GM12878 (cell line): Measurements from ENCODE around the gene CSMD2. TPM values are rescaled to one million over a fixed set of nuclear protein-coding genes. Genes with fewer than 3 reads are reported as not detected.

Experiments
- ATAC-seq: fragments of 200-7000 bp; cut with Tn5 transposase; 3 replicates; pipeline ENCODE4 v1.9.1; 2020; ENCODE audit warnings: mild to moderate bottlenecking, moderate library complexity
- BruUV-seq: library from RNA; stranded (reverse); fragments of 400-500 nt; replicated peaks from 2 replicates; lab custom pipeline; 2021; lab: Mats Ljungman, UMichigan
- CTCF ChIA-PET: fragments of 300-600 bp; sonication (Branson Sonifier 250); formaldehyde crosslinking; extraction: SDS; loops from one replicate; lab custom pipeline; 2021; ENCODE audit warnings: inconsistent platforms; lab: Yijun Ruan, JAX
- POLR2A ChIA-PET: fragments of 350-600 bp; formaldehyde crosslinking; extraction: SDS; loops from one replicate; lab custom pipeline; 2021; ENCODE audit warnings: inconsistent platforms; lab: Charles Lee
- RAD21 ChIA-PET: fragments of 300-600 bp; sonication (Branson Sonifier 250); formaldehyde crosslinking; loops from one replicate; lab custom pipeline; 2023; ENCODE audit warnings: antibody characterized with exemption; ENCODE audit not compliant: unreplicated experiment; lab: Charles Lee
- SMC1A ChIA-PET: fragments of 300-600 bp; sonication (Branson Sonifier 250); formaldehyde crosslinking; loops from one replicate; lab custom pipeline; 2023; ENCODE audit not compliant: unreplicated experiment, uncharacterized antibody; lab: Charles Lee
- DNase-seq: peaks from one replicate; pipeline ENCODE4 v3.0.0-alpha.2; 2011; ENCODE audit warnings: low read depth, low spot score
- FAIRE-seq: peaks from 3 replicates; lab custom pipeline; 2011; peaks lifted over from hg19 to GRCh38; lab: Jason Lieb, UNC
- H2AFZ ChIP-seq: 2 replicates; pipeline ENCODE4 v1.6.0; 2011; ENCODE audit warnings: low read depth, low read length, control low read depth; ENCODE audit not compliant: control insufficient read depth
- H3K27ac ChIP-seq: 2 replicates; pipeline ENCODE4 v1.5.1; 2011; ENCODE audit warnings: control low read depth; ENCODE audit not compliant: control insufficient read depth, insufficient read depth
- H3K27me3 ChIP-seq, 2 experiments: replicated peaks in 1 of 2; 2 replicates each; pipeline versions ENCODE4 v1.6.0 to v1.6.1; 2011; ENCODE audit warnings: low read length in 1 of 2; ENCODE audit not compliant: control insufficient read depth in 2 of 2, insufficient read depth in 2 of 2
- H3K36me3 ChIP-seq, 2 experiments: 2 replicates each; pipeline ENCODE4 v1.5.1; 2011; ENCODE audit warnings: low read length in 1 of 2; ENCODE audit not compliant: control insufficient read depth in 2 of 2, insufficient read depth in 2 of 2
- H3K4me1 ChIP-seq: 2 replicates; pipeline ENCODE4 v1.6.1; 2011; ENCODE audit warnings: mild to moderate bottlenecking, low read length, moderate library complexity, mixed read lengths; ENCODE audit not compliant: control insufficient read depth, insufficient read depth
- H3K4me2 ChIP-seq: 2 replicates; pipeline ENCODE4 v1.6.0; 2011; ENCODE audit warnings: control low read depth; ENCODE audit not compliant: control insufficient read depth, insufficient read depth
- H3K4me3 ChIP-seq: fragments of 200-600 bp; sonication (generic); 2 replicates; pipeline ENCODE4 v1.5.1; 2016
- H3K79me2 ChIP-seq: 2 replicates; pipeline ENCODE4 v1.6.0; 2011; ENCODE audit warnings: low read length; ENCODE audit not compliant: control insufficient read depth, insufficient read depth
- H3K9ac ChIP-seq: 2 replicates; pipeline ENCODE4 v1.8.0; 2011; ENCODE audit warnings: low read length, control low read depth, mixed read lengths; ENCODE audit not compliant: control insufficient read depth, insufficient read depth
- H3K9me3 ChIP-seq: replicated peaks from 3 replicates; pipeline ENCODE4 v1.5.1; 2011; ENCODE audit warnings: mild to moderate bottlenecking, low read length; ENCODE audit not compliant: control insufficient read depth, insufficient read depth
- H4K20me1 ChIP-seq: 2 replicates; pipeline ENCODE4 v1.6.0; 2011; ENCODE audit not compliant: control insufficient read depth, insufficient read depth
- BRCA1 ChIP-seq: IDR thresholded peaks from 2 replicates; pipeline ENCODE4 v1.6.1; 2011; ENCODE audit warnings: low read depth, low read length, improper control_type of control experiment
- CBFB ChIP-seq: IDR thresholded peaks from 2 replicates; pipeline ENCODE4 v1.6.1; 2016; ENCODE audit warnings: antibody characterized with exemption, low read depth
- CREM ChIP-seq: IDR thresholded peaks from 2 replicates; pipeline ENCODE4 v1.6.1; 2014; ENCODE audit warnings: antibody characterized with exemption, low read depth
- EP300 ChIP-seq, 2 experiments: fragments of 150-350 bp in 1 of 2; IDR thresholded peaks; 2 replicates each; pipeline ENCODE4 v1.6.1; 2011 to 2012; ENCODE audit warnings: low read depth in 2 of 2, low read length in 2 of 2, borderline replicate concordance in 1 of 2, improper control_type of control experiment in 1 of 2, inconsistent platforms in 1 of 2; ENCODE audit not compliant: control insufficient read depth in 1 of 2
- POLR2A ChIP-seq: IDR thresholded peaks from 2 replicates; pipeline ENCODE4 v1.6.1; 2011; ENCODE audit warnings: low read depth, mild to moderate bottlenecking, low read length
- RAD51 ChIP-seq: fragments of 450-650 bp; IDR thresholded peaks from 2 replicates; pipeline ENCODE4 v1.6.1; 2016; ENCODE audit warnings: moderate library complexity, mild to moderate bottlenecking, inconsistent platforms
- REST ChIP-seq: IDR thresholded peaks from 2 replicates; pipeline ENCODE4 v1.6.1; 2012; ENCODE audit warnings: mild to moderate bottlenecking, low read depth, low read length
- SIN3A ChIP-seq: IDR thresholded peaks from 2 replicates; pipeline ENCODE4 v1.6.1; 2012; ENCODE audit warnings: low read depth, low read length, improper control_type of control experiment
- SRF ChIP-seq, 2 experiments: IDR thresholded peaks; 2 replicates each; pipeline ENCODE4 v1.6.1; 2011; ENCODE audit warnings: low read depth in 2 of 2, low read length in 2 of 2, mild to moderate bottlenecking in 1 of 2, moderate library complexity in 1 of 2
- SUZ12 ChIP-seq: fragments of 200-600 bp; sonication (generic); IDR thresholded peaks from one replicate; pipeline ENCODE4 v1.6.1; 2018; ENCODE audit warnings: antibody characterized with exemption, mild to moderate bottlenecking; ENCODE audit not compliant: unreplicated experiment
- TCF3 ChIP-seq: IDR thresholded peaks from 2 replicates; pipeline ENCODE4 v1.6.1; 2012; ENCODE audit warnings: low read depth, mild to moderate bottlenecking, low read length, borderline replicate concordance; ENCODE audit not compliant: insufficient read depth
- YBX1 ChIP-seq: fragments of 450-650 bp; IDR thresholded peaks from 2 replicates; pipeline ENCODE4 v1.6.1; 2016; ENCODE audit warnings: antibody characterized with exemption
- YY1 ChIP-seq: IDR thresholded peaks from 2 replicates; pipeline ENCODE4 v1.6.1; 2011; ENCODE audit warnings: low read depth, mild to moderate bottlenecking, low read length
- ZBED1 ChIP-seq: IDR thresholded peaks from 2 replicates; pipeline ENCODE4 v1.6.1; 2016; ENCODE audit warnings: borderline replicate concordance
- ZNF207 ChIP-seq: fragments of 450-650 bp; IDR thresholded peaks from 2 replicates; pipeline ENCODE4 v1.6.1; 2014; ENCODE audit warnings: antibody characterized with exemption, mild to moderate bottlenecking, borderline replicate concordance
- WGBS: methylation state at CpG from one replicate; pipeline ENCODE4 v1.1.6; 2016; ENCODE audit warnings: low lambda C conversion rate; ENCODE audit not compliant: insufficient replicate concordance, insufficient coverage; ENCODE audit errors: missing lambda C conversion rate; 5-methylcytosine and 5-hydroxymethylcytosine counted together
- in situ Hi-C: fragments of 300-500 bp; cut with MboI; formaldehyde crosslinking; loops from 9 replicates; pipeline ENCODE4 v1.14.3; 2018; ENCODE audit warnings: mixed read lengths
- intact Hi-C: fragments of 100-400 bp; cut with micrococcal nuclease; formaldehyde crosslinking; loops from one replicate; pipeline ENCODE4 v1.14.2; 2022; ENCODE audit not compliant: unreplicated experiment
- polyA plus RNA-seq, 11 experiments: library from polyadenylated mRNA; depleted of rRNA in 4 of 11; unstranded in 6 of 11; stranded (reverse) in 5 of 11; fragments of >200 nt; fragmentation: Nextera tagmentation in 4 of 11; fragmentation: Illumina TruSeq in 1 of 11; extraction: Ambion mirVana in 4 of 11; extraction: Trizol in 1 of 11; gene quantifications; 1 replicate in 1 of 11; 2 replicates in 10 of 11; pipeline versions ENCODE4 v1.2.1 to v1.2.3, GENCODE V29; 2011 to 2016; ENCODE audit warnings: inconsistent platforms in 2 of 11, missing spikeins in 2 of 11, low read depth in 1 of 11
- total RNA-seq, 4 experiments: library from RNA; depleted of rRNA in 3 of 4; stranded (reverse); fragments of >200 nt in 3 of 4; fragmentation: Illumina TruSeq in 1 of 4; extraction: Trizol in 1 of 4; gene quantifications; 2 replicates each; pipeline versions ENCODE4 v1.2.1 to v1.2.3, GENCODE V29; 2013 to 2021

Gene CSMD2
- total and polyA plus RNA-seq, 10 of the 15 experiments (the other 5 are each of a cell fraction or from before 2014, with no cell fraction given), result under 0.01 TPM; not detected in 9

DNA sequence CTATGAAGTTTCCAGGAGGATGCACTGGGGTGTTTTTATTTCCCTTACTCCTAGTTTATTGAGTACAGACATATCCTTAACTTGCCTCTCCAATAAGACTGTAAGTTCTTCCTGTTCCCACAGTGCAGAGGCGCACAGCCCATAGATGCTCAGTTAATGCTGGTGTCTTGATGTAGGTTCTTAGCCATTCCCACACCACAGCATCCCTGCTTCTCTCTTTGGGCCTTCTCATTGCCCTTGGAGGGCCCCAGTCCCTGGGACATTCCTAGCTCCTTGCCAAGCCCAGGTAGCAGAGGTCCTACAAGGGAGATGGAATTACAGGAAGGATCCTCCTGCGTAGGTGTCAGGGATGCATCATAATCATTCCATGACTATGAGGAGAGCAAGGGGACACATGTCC is 362.8 kb downstream of the CSMD2 start:
- no peaks in the 10 kb centered on the region for H3K36me3 ChIP-seq
- ATAC-seq (no peak), DNase-seq (no peak), FAIRE-seq (no peak)
- no peak overlapping the region for H3K4me2 ChIP-seq
- H3K27ac ChIP-seq, result no peak overlapping the region
- in situ Hi-C loops, result no loop called here
- no peaks in the 10 kb centered on the region for H3K9me3 ChIP-seq
- H2AFZ ChIP-seq, result no peak overlapping the region
- BruUV-seq, result no TSS peak
- SMC1A ChIA-PET, result no interaction called here
- H3K9ac ChIP-seq, result no peak overlapping the region
- no peaks in the 10 kb centered on the region for H3K79me2 ChIP-seq
- H3K27me3 ChIP-seq, result no peaks in the 10 kb centered on the region
- 0% methylated on average over 2 of the region's 2 CpGs for WGBS
- no peak overlapping the region for H3K4me3 ChIP-seq
- POLR2A ChIA-PET, result no interaction called here
- CTCF ChIA-PET, result no interaction called here
- TF ChIP-seq SUZ12 (no peak), SIN3A (no peak), ZNF207 (no peak), SRF (IDR thresholded peaks at IDR 0.05; ENCODE audit: low read depth in 2 of 2, low read length in 2 of 2) (no peak), RAD51 (no peak), CBFB (no peak), EP300 (IDR thresholded peaks at IDR 0.05; ENCODE audit: borderline replicate concordance in 1 of 2, control insufficient read depth in 1 of 2, low read depth in 2 of 2, low read length in 2 of 2) (no peak), REST (no peak), TCF3 (no peak), BRCA1 (no peak), YY1 (no peak), POLR2A (no peak), CREM (no peak), YBX1 (no peak), ZBED1 (no peak)
- H3K4me1 ChIP-seq, result no peaks in the 10 kb centered on the region
- RAD21 ChIA-PET, result no interaction called here
- intact Hi-C loops, result no loop called here
- no peaks in the 10 kb centered on the region for H4K20me1 ChIP-seq
